Measurements from ENCODE around the gene PRR5L.

GRCh38 chr11:36465449-36466163 lies 169.5 kb downstream of the PRR5L start:
- no peak for TF ChIP-seq CTCF (IDR thresholded peaks at IDR 0.05)
- no peak for TF ChIP-seq EP300 (IDR thresholded peaks at IDR 0.05)
- no peak for TF ChIP-seq POLR2A (IDR thresholded peaks at IDR 0.05)

All from tibial nerve (tissue), 4 donors.